Measurements from ENCODE around the gene EFCAB12. TPM values are rescaled to one million over a fixed set of nuclear protein-coding genes. Genes with fewer than 3 reads are reported as not detected.
A peak's percentile ranks its signal among the peaks of the same experiment; 100 is the strongest.

Gene EFCAB12
- total and polyA plus RNA-seq, 2 of the 13 experiments (the other 11 are each of a cell fraction or from before 2014, with no cell fraction given), result 0.31 to 2.4 TPM

DNA sequence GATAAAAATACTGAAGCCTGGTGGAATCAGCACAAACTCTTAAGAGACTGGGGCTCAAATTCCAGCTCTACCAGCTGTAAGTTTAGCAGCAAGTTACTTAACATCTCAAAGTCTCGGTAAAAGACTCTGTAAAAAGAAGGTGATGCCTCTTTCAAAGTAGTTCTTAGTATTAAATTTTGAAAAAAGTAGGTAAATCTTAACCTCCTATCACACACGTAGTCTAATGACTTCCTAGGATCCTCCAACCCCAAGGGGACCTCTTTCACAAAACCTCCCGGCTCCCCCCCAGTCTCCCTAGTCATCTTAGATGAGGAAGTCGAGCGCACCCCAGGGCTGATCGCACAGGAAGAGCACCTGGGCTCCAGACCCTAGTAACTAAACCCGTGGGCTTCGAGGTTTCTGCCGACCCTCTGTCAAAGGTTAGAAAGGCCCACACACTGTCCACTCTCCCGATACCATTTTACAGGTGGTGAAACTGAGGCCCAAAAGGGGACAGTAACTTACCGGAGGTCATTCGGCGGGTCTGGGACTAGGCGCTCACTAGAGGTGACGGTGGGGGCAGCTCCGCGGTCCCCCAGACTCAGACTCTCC is 10.9 kb upstream of the EFCAB12 start (continued):
- TF ChIP-seq SIX1 (CRISPR knock-in tag; IDR thresholded peaks at IDR 0.05; ENCODE audit: borderline replicate concordance) (no peak), RNF2 (conservative IDR thresholded peaks at IDR 0.05; ENCODE audit: low read depth) (no peak), GTF3A (CRISPR knock-in tag; conservative IDR thresholded peaks at IDR 0.05) (no peak), MBD4 (IDR thresholded peaks at IDR 0.05; ENCODE audit: borderline replicate concordance, low read length) (no peak), TEAD2 (CRISPR knock-in tag; IDR thresholded peaks at IDR 0.05) (no peak), MAFK (conservative IDR thresholded peaks at IDR 0.05 in 1 of 2, IDR thresholded peaks at IDR 0.05 in 1 of 2; ENCODE audit: low read length in 2 of 2) (no peak), YEATS4 (CRISPR knock-in tag; IDR thresholded peaks at IDR 0.05; ENCODE audit: borderline replicate concordance) (0 out of 2 replicates have a peak, but pooled peaks have one; percentile 17), IRF9 (CRISPR knock-in tag; IDR thresholded peaks at IDR 0.05; ENCODE audit: borderline replicate concordance) (no peak), ATRX (CRISPR knock-in tag; IDR thresholded peaks at IDR 0.05; ENCODE audit: borderline replicate concordance) (no peak), ZMAT3 (CRISPR knock-in tag; conservative IDR thresholded peaks at IDR 0.05) (no peak), ZNF24 (IDR thresholded peaks at IDR 0.05) (no peak), BRCA1 (CRISPR knock-in tag; IDR thresholded peaks at IDR 0.05) (0 out of 2 replicates have a peak, but pooled peaks have one; percentile 47), ZNF276 (CRISPR knock-in tag; IDR thresholded peaks at IDR 0.05; ENCODE audit: low read depth) (no peak), ZNF138 (CRISPR knock-in tag; IDR thresholded peaks at IDR 0.05; ENCODE audit: low read depth) (0 out of 2 replicates have a peak, but pooled peaks have one; percentile 58), FIP1L1 (IDR thresholded peaks at IDR 0.05; ENCODE audit: borderline replicate concordance, insufficient read depth, low read depth, low read length) (no peak), ZNF451 (CRISPR knock-in tag; IDR thresholded peaks at IDR 0.05) (0 out of 2 replicates have a peak, but pooled peaks have one; percentile 13), ZMYM3 (CRISPR knock-in tag; IDR thresholded peaks at IDR 0.05) (peak; percentile 91), ZNF746 (CRISPR knock-in tag; IDR thresholded peaks at IDR 0.05) (0 out of 2 replicates have a peak, but pooled peaks have one; percentile 19), ZBTB42 (CRISPR knock-in tag; IDR thresholded peaks at IDR 0.05) (no peak)
- TF ChIP-seq, protein P1, sequence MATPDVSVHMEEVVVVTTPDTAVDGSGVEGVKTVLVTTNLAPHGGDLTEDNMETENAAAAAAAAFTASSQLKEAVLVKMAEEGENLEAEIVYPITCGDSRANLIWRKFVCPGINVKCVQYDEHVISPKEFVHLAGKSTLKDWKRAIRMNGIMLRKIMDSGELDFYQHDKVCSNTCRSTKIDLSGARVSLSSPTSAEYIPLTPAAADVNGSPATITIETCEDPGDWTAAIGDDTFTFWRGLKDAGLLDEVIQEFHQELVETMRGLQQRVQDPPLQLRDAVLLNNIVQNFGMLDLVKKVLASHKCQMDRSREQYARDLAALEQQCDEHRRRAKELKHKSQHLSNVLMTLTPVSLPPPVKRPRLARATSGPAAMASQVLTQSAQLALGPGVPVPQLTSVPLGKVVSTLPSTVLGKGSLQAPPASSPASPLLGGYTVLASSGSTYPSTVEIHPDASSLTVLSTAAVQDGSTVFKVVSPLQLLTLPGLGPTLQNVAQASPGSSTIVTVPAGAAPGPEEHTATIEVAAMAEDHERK (CRISPR knock-in tag; IDR thresholded peaks at IDR 0.05; ENCODE audit: low read depth), result no peak
- TF ChIP-seq, protein P2, sequence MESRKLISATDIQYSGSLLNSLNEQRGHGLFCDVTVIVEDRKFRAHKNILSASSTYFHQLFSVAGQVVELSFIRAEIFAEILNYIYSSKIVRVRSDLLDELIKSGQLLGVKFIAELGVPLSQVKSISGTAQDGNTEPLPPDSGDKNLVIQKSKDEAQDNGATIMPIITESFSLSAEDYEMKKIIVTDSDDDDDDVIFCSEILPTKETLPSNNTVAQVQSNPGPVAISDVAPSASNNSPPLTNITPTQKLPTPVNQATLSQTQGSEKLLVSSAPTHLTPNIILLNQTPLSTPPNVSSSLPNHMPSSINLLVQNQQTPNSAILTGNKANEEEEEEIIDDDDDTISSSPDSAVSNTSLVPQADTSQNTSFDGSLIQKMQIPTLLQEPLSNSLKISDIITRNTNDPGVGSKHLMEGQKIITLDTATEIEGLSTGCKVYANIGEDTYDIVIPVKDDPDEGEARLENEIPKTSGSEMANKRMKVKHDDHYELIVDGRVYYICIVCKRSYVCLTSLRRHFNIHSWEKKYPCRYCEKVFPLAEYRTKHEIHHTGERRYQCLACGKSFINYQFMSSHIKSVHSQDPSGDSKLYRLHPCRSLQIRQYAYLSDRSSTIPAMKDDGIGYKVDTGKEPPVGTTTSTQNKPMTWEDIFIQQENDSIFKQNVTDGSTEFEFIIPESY (CRISPR knock-in tag; IDR thresholded peaks at IDR 0.05), result no peak

Measured in HepG2 (cell line).